Measurements from ENCODE around the gene COL4A1.
"Not testable (repeated sequence)": the region's sequence is repeated elsewhere in the genome, so short reads cannot be mapped to it uniquely, and the experiment has no call there.

The COL4A1 gene

DNA sequence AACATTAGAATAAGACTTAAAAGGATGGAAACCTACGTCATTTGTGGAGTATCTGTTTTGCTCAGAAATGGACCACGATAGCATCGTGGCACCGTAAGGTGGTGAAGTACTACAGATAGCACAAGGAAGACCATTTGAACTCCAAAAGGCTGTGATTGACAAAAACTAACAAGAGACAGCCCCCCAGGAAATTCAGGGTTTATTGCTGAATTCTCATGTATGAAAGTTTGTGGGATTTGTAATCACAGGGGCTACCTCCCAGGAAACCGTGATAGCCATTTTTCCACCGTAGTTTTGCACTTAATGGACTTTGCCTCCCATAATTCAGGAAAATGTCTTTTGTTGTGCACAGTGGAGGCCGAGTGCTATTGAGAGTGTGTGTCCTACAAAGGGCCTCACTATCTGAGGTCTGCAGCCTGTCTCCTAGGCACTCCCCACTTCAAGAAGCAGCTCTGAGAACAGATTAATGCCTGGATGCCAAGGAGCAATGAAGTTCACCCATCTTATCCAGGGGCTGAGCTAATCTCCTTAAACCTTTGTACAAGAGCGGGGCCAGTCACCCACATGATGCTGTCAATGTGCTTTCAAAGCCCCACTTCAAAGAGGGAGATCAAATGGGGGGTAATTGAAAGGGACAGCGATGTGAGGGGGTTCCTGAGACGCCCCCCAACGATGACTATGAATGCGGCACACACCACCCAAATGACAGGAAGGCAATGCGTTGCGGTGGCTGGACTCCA lies 182.6 kb downstream of the COL4A1 start:
- no peak for DNase-seq

DNA sequence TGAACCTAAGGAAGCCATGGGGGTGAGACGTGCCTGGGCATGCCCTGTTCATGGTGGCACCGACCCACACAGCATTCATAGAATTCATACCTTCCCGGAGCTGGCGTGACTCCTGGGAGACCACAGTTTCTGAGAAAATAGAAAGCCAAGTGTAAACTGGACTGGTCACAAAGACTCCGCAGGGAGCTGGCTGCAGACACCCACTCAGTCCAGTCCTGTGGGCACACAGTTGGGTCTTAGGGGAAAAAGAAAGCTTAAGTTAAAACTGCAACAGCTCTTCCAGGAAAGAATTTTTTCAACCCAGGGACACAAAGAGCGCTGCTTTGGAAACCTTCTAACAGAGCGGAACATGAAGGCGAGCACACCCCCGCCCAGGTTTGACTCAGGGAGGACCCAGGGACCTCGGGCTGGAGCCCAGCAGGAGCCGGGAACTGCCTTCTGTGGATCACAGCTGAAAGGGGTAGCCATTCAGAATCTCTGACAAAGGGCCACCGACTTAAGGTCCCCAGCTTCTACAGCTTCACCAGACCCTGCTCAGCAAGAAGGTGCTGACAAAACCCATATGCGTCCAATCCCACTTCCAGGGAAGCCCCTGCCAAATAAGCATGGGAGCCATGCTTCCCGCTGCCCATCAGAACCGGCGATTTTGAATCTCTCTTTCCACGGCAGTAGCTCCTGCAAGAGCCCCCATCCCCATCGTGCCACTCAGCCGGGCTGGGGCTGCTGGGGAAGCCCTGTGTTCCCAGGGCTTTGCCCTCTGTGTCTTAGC lies 183.7 kb downstream of the COL4A1 start:
- DNase-seq: no peak

DNA sequence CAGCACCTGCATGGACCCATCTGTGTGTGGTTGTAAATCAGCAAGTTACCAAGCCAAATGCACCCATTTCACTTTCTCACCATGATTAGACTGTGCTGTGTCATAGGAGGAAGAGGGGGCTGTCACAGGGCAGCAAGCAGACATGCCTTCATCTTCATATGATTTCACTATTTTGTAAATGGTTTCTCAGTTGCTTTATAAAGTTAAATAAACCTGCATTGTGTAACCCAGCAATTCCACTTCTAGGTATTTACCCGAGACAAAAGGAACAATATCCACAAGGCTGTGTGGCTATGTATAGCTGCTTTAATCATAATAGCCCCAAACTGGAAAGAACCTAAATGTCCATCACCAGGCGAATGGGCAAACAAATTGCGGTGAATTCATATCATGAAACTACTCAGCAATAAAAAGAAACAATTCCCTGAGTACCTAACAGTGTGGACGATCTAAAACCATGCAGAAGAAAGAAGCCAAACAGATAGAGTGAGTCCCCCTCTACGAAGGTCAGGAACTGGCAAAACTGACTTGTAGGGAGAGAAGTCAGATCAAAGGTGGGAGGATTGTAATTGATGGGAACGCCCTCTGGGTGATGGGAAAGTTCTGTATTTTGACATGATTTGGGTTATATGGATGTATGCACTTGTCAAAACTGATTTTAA lies 185.4 kb downstream of the COL4A1 start:
- DNase-seq: no peak

DNA sequence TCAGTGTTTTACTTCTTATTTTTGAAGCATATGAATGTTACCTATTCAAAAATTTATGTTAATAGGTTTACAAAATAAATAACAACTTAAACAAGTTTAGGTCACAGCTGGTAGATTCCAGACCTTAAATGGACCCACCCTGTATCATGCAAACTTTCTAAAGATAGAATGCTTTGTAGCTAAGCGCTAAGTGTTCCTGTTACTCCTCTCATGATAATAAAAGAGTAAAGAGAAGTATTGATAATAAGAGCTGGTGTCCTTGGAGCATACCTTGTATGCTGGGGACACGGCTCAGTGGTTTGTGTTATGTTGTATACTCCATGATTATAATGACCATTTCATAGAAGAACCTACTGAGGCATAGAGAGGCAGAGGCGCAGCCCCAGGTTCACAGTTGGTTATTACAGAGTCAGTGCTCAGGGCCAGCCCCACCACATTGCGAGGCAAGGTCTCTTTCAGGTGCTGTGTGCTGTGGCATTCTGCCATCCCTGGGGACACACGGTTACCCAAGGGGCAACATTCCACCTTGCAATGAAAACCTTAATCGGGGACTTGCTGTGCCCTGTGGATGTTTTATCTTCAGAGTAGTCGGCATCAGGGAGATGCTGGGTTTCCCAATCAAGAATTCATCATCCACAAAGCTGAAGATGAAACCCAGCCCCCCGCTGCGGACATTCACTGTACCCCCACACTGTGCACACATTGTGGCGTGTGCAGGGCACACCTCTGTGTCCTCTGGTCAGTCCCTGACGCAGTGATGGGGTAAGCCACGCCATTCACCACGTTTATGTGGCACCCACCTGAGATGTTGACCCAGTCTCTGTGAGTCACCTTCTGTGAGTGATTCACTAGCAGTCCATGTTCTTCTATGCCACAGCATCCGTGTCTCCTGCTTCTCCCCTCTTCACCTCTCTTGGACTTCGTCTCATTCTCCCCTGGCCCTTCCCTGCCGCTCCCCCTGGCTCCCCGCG lies 186.7 kb downstream of the COL4A1 start:
- DNase-seq: no peak

DNA sequence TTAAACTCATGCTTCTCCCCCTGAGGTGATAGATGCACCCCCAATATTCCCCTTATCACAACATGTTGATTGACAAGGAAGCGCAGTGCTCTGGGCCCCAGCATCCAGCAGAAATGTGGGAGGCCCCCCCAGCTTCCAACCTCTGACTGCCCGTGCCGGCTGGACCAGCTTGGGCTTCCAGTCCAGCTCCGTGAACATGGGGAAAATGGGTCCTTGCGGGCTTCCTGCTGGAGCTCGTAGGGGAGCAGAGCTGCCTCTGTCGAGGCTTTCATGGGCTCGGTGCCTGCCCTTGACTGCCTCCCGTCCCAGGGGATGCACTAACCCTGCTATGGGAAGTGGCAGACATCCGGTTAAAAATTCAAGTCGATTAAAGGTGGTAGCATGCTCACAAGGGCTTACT lies 188.9 kb downstream of the COL4A1 start:
- DNase-seq: no peak

DNA sequence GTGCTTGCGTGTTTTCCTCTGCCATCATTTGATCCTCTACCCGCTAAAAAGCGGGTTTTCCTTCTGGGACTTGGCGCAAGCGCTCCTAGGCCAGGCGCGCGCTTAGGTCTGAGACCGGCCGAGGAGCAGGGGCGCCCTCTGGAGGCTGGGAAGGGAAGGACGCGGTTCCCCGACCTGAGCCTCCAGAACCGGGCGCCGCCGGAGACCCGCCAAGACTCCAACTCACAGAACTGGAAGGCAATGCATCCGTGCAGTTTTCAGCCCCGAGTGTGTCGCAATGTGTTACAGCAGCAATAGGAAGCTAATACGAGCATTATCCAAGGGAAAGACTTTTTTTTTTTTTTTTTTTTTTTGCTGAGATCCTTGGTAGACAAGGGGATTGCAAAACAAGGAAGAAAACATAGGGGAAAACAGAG lies 190.9 kb downstream of the COL4A1 start:
- DNase-seq: no peak

DNA sequence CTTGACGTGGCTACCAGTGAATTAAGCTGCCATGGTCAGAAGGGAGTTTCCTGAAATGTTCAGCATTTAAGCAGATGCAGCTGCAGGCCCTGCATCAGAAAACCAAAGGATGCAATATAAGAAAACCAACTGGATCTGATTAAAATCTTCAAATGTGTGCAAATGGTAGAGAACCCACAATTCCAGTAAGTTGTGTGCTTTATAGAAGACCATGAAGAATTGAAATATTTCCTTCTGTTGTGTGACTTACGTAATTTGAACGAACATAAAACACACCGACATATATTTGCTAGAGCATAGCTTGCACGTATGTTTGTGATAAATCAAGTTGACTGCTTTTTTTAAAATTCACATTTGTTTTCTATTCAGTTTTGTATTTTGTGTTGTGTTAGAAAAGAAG lies 191.4 kb downstream of the COL4A1 start:
- DNase-seq: no peak

DNA sequence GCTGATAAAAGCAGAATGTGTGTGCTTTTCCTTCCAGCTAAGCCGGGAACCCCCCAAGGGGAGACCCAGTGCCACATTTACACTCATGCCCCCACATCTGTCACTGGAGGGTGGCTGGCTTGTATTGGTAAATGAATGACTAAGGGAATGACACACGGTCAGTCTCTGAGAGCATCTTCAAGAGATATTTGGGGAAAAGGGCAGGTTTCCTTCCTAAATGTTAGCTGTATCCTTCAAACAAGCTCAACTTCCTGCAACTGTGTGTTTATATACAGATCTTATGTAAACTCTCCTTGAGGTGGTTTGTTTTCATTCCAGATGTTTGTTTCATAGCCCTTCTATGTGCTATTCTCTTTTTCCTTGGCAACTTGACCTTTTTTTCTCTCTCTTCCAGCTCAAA lies 192.6 kb downstream of the COL4A1 start:
- DNase-seq: no peak

DNA sequence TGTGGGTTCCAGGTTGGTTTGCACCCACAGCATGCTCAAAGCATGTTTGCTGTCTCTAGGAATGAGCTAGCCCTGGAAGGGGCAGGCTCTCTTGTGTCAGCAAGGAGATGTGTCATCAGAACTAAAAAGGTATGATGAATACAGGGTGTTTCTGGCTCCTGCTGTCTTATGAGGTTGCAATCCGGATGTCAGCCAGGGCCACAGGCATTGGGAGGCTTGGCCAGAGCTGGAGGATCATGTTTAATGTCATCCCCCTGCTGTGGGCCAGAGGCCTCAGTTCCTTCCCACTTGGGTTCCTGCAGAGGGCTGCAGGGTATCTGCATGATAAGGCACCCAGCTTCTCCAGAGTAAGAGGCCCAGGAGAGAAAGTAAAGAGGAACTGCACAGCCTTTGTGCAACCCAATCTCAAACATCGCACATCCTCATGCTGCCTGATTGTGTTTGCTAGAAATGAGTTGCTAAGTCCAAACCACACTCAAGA lies 193.6 kb downstream of the COL4A1 start:
- DNase-seq: no peak

DNA sequence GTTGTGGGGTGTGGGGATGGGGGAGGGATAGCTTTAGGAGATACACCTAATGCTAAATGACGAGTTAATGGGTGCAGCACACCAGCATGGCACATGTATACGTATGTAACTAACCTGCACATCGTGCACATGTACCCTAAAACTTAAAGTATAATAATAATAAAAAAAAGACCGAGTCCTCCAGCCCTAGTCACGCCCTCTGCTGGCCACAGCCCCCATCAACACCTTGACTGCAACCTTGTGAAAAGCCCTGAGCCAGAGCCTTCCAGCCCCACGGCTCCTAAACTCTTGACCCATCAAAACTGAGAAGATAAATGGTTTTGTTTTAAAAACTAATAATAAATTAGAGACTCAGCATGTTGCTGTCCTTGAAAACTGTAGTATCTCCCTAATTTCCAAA lies 194.6 kb downstream of the COL4A1 start:
- not testable (repeated sequence) for DNase-seq

DNA sequence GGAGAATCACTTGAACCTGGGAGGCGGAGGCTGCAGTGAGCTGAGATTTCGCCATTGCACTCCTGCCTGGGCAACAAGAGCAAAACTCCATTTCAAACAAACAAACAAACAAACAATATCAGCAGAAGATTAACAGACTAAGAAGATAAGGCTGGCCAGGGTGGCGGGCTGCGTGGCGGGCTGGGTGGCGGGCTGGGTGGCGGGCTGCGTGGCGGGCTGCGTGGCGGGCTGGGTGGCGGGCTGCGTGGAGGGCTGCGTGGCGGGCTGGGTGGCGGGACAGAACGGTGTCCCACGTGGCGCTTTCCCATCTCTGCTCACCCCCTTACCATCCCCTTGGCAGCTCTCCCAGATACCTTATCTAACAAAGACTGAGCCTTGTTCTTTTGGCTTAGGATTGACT lies 196.2 kb downstream of the COL4A1 start:
- no peak for DNase-seq

DNA sequence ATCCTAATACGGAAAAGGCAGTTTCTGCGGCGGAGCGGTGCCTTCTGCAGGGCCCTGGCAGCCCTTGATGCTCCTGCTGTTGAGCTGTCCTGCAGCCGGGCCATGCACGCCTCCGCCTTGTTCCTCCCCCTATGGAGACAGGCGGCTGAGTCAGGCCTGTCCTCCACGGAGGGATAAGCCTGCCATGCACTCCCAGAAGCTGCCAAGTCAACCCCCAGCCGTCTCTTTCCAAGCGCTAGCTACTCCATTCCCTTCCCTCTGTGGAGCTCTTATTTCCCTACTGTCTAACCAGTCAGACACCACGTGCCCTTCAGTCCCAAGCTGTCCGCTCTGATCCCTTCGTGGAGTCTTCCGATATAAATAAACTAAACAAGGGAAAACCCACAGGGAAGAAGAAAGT lies 197.0 kb downstream of the COL4A1 start:
- no peak for DNase-seq

DNA sequence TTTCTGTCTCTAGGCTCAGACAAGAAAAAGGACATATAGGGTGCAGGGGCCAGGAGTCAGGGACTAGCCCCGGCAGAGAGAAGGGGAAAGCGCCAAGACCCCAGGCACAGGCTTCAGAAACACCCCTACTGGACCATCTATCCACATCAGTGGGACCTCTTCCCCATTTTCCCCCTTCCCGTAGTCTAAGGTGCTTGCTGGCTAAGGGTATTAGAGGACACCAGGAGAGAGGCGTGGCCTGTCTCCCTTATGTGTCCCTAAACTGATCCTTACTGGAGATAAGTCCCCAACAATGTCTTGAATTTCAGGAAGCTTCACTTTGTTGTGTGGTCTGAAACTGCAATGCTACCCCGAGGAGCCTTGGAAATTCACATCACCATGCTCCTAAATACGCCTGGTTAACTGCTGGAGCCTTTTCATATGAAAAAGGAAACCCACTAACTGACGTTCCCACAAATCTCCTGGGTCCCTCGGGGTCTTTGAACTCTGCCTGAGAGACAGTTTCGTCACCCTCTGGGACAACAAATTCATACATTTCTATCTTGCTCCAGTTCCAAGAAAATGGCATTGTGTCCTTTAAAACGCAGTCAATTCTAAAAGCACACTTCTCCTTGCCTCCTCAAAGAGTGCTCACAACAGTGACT lies 197.7 kb downstream of the COL4A1 start:
- DNase-seq: no peak

DNA sequence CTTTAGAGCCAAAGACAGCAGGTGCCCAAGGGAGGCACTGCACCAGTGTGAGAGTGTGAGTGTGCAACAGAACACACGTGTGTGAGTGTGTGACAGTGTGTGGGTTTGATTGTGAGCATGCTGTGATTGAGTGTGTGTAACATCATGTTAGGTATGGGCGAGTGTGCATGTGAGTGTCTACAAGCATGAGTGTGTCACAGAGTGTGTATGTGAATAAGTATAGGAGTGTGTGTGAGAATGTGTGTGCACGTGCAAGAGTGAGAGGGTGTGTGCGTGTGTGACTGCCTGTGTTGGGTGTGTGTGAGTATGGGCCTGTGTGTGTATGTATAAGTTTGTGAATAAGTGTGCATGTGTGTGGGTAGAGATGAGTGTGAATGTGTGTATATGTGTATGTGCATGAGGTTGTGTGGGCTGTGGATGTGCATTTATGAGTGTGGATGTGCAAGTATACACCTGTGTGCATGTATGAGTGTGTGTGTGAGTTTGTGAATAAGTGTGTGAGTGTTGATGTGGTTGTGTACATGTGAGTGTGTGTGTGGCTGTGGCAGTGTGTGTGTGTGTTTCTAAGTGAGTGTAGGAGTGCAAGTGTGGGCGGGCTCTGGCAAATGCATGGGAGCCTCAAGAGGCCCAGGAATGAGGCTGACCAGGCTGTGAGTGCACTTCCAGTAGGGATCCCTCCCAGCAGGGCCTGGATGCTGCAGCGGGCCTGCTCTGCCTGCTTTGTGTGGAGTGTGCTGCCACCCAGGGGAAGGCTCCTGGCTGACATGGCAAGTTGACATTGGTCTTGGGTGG lies 198.4 kb downstream of the COL4A1 start:
- peak; percentile 70 for DNase-seq

DNA sequence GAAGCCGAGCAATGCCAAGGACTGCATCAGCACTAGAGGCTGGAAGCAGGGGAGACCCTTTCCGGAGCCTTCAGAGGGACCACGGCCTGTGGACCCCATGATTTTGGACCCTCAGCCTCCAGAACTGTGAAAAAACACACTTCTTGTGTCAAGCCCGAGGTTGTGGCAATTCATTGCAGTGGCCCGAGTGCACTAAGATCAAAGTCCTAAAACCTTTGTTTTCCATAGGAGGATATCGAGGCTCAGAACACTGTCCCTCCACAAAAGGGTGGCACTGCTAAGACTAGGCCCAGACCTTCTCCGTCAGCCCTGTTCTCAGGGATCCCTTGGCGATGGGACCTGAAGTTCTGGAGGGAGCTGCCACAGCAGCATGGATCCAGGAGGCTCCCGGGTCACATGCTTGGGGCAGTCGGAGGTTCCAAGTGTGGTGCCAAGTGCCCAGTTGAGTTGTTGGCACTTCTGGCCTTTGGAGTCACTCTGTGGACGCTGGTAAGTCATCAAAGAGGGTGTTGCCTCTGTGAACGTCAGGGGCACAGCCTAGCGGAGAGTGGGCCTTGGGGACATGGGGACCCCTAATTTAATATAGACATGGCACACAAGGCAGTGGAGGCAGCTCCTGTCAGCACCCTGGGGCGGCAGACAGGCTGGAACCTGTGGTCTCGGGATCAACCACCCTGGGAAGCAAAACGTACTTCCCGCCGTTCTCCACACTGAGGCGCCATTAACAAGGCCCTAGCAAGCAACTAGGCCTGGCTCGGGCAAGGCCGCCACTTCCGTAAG lies 199.2 kb downstream of the COL4A1 start:
- DNase-seq: no peak

DNA sequence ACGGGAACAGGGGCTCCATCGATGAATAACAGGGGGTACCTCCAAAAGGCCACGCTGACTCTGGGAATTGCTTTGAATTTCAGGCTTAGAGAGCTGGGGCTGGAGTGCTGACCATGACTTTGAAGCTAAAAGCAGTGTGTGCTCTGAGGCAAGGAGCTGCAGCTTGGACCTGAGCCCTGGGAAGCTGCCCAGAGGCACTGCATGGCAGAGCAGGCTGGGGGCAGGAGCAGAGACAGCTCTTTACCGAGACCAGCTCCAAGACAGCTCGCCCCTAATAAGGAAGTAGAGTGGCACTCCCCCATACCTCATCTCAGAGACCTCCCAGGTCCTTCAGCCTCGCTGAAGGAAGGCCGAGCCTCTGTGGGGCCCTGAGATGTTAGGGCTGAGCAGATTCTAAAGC lies 200.2 kb downstream of the COL4A1 start:
- DNase-seq: no peak

DNA sequence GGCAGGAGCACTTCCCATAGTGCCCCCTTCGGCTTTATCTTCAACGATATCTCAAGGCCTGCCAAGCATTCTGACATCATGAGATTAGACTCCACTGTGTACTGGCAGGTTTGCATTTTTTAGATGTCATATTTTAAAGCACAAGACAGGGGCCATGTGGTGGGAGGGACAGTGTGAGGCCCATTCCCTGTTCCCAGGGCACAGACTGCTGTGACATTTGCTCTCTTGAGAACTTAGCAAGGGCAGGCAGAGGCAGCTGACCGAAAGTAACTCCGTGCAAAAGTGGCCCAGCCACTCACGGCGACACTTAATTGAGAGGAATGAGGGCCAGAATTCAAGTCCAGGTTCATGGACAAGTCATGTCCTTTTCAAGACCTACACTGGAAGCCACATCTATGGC lies 201.8 kb downstream of the COL4A1 start:
- no peak for DNase-seq

DNA sequence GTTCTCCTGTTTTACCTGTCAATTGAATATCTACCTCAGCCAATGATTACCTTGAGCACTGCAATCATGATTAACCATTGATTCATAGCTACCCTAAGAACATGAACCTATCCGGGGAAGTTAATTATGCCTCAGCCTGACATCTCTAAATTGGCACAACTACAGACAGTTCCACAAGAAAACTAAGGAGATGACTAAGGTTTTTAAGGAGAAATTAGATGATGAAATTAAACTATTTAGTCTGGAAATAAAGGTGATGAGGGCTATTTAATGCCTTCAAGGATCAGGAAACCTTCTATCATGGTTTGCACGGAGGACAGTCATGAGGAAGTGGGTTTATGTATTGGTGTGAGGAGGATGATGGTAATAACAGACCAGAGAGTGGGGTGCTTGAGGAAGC lies 203.4 kb downstream of the COL4A1 start:
- DNase-seq: no peak

DNA sequence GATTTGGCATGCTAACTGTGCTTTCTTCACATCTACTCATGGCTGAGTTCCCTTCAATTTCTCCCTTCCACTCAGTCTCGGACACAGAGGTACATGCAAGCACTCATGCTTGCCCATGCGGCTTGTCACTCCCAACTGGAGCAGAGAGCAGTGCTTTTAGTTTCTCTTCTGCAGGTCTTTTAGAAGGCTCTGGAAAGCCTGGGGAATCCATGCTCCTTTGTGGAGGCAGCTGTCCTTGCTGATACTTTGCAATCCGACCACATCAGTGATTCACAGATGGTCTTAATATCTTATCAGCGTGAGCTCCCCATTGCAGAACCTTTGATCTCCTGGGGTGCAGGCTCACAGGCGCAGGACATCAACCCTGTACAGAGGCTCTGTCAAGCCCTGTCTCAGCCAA lies 203.9 kb downstream of the COL4A1 start:
- no peak for DNase-seq

DNA sequence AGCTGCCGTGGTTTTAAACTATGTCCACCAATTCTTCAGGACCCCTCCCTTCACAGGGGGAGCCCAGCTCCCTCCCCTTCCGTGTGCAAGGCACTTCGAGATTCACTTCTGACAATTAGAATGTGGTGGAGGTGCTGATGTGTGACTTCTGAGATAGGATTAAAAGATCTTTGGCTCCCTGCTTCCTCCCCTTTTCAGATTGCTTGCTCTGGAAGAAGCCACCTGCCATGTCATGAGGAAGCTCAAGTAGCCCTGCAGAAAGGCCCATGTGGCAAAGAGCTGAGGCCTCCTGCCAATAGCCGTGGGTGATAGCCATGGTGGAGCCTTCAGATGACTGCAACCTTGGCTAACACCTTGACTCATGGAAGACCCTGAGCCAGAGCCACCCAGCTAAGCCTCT lies 204.9 kb downstream of the COL4A1 start:
- no peak for DNase-seq

DNA sequence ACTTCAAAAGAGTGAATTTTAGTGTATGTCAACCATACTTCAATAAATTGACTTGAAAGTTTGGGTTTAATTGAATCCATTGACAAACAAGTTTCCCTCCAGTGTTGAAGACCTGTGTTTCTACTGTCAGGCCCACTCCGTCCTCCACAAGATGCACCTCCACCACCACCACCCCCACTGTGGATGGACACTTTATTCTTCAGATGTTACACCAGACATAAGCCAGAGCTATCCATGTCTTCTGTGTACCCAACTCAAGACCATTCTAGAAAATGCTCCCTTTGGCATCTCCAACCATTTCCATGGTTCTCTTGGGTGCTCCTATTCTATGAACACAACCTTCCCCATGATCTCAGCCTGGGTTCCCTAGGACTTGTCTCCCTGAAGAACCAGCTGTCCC lies 207.0 kb downstream of the COL4A1 start:
- no peak for DNase-seq
